A549 (cell line): Measurements from ENCODE around the gene SMARCA4.

Experiments used
- JUNB ChIP-seq: fragments of >200 bp; sonication (Bioruptor Twin); formaldehyde crosslinking; IDR thresholded peaks from 2 replicates; pipeline ENCODE4 v1.6.1; 2016
- KDM1A ChIP-seq: fragments of 200-600 bp; sonication (generic); IDR thresholded peaks from 2 replicates; pipeline ENCODE4 v1.6.1; 2016; ENCODE audit warnings: low read depth, mild to moderate bottlenecking
- MAX ChIP-seq: IDR thresholded peaks from 2 replicates; pipeline ENCODE4 v1.6.1; 2012
- RNF2 ChIP-seq: fragments of 200-600 bp; sonication (generic); IDR thresholded peaks from 2 replicates; pipeline ENCODE4 v1.6.1; 2016; ENCODE audit warnings: low read depth, mild to moderate bottlenecking, antibody characterized with exemption, moderate library complexity, borderline replicate concordance
- TF ChIP-seq, protein P1 (sequence below): fragments of 250-450 bp; sonication (Bioruptor Pico); IDR thresholded peaks from 2 replicates; pipeline ENCODE4 v1.5.0; 2021; ENCODE audit warnings: mild to moderate bottlenecking, moderate library complexity, borderline replicate concordance
- TF ChIP-seq, protein P2 (sequence below): fragments of >200 bp; sonication (Bioruptor Twin); formaldehyde crosslinking; IDR thresholded peaks from 3 replicates; pipeline ENCODE4 v1.5.1; 2016

DNA sequence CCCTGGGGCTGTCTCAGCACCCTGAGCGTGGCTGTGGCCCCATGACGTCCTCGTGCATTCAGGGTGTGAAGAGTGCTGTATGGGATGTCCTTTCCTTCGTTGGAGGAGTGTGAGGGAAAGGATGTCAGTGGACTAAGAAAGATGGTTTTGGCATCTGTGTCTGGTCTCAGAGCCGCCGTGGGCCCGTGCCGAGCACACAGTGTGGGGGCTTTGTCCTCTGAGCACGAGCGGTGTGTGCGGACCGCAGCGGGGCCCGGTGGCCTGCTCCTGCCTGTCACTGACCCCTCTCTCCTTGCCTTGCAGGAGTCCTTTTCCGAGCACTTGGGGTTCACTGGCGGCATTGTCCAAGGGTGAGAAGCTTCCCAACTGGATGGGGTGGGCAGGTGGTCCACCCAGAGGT lies 65.2 kb downstream of the SMARCA4 start:
- TF ChIP-seq, protein P1, sequence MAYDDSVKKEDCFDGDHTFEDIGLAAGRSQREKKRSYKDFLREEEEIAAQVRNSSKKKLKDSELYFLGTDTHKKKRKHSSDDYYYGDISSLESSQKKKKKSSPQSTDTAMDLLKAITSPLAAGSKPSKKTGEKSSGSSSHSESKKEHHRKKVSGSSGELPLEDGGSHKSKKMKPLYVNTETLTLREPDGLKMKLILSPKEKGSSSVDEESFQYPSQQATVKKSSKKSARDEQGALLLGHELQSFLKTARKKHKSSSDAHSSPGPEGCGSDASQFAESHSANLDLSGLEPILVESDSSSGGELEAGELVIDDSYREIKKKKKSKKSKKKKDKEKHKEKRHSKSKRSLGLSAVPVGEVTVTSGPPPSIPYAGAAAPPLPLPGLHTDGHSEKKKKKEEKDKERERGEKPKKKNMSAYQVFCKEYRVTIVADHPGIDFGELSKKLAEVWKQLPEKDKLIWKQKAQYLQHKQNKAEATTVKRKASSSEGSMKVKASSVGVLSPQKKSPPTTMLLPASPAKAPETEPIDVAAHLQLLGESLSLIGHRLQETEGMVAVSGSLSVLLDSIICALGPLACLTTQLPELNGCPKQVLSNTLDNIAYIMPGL (CRISPR knock-in tag), result no peak
- TF ChIP-seq, protein P2, sequence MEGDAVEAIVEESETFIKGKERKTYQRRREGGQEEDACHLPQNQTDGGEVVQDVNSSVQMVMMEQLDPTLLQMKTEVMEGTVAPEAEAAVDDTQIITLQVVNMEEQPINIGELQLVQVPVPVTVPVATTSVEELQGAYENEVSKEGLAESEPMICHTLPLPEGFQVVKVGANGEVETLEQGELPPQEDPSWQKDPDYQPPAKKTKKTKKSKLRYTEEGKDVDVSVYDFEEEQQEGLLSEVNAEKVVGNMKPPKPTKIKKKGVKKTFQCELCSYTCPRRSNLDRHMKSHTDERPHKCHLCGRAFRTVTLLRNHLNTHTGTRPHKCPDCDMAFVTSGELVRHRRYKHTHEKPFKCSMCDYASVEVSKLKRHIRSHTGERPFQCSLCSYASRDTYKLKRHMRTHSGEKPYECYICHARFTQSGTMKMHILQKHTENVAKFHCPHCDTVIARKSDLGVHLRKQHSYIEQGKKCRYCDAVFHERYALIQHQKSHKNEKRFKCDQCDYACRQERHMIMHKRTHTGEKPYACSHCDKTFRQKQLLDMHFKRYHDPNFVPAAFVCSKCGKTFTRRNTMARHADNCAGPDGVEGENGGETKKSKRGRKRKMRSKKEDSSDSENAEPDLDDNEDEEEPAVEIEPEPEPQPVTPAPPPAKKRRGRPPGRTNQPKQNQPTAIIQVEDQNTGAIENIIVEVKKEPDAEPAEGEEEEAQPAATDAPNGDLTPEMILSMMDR, result no peak
- no peak for TF ChIP-seq KDM1A
- no peak for TF ChIP-seq JUNB
- TF ChIP-seq RNF2, result no peak
- TF ChIP-seq MAX, result no peak
